Vagina (tissue), 2 donors: ENCODE data around the gene NDFIP2. TPM values are rescaled to one million over a fixed set of nuclear protein-coding genes. Genes with fewer than 3 reads are reported as not detected.

Experiments
- DNase-seq, 2 donors: peaks; one replicate each; pipeline ENCODE4 v3.0.0-alpha.2; 2017; ENCODE audit errors: extremely low spot score in 2 of 2
- H3K27ac ChIP-seq: fragments of 200-600 bp; sonication (generic); one replicate; pipeline ENCODE4 v1.5.1; 2019
- H3K27me3 ChIP-seq: fragments of 200-600 bp; sonication (generic); one replicate; pipeline ENCODE4 v1.5.1; 2019
- H3K36me3 ChIP-seq, 2 donors: fragments of 200-600 bp; sonication (generic); one replicate each; pipeline ENCODE4 v1.5.1; 2017 to 2019
- H3K4me1 ChIP-seq: fragments of 200-600 bp; sonication (generic); one replicate; pipeline ENCODE4 v1.5.1; 2019
- H3K4me3 ChIP-seq, 2 donors: fragments of 200-600 bp; sonication (generic); 1 replicate in 1 of 2; 2 replicates in 1 of 2; pipeline ENCODE4 v1.5.1; 2016 to 2019
- H3K9me3 ChIP-seq: fragments of 200-600 bp; sonication (generic); one replicate; pipeline ENCODE4 v1.5.1; 2019
- POLR2A ChIP-seq, 2 donors: fragments of 450-650 bp; IDR thresholded peaks; one replicate each; pipeline ENCODE4 v1.6.1; 2017; ENCODE audit warnings: antibody characterized with exemption in 2 of 2, mild to moderate bottlenecking in 2 of 2, moderate library complexity in 2 of 2
- POLR2AphosphoS5 ChIP-seq, 2 donors: sonication (generic); formaldehyde crosslinking; IDR thresholded peaks; one replicate each; pipeline ENCODE4 v1.9.0; 2017; ENCODE audit warnings: antibody characterized with exemption in 2 of 2, mild to moderate bottlenecking in 2 of 2, low read depth in 1 of 2; ENCODE audit not compliant: insufficient read depth in 1 of 2
- intact Hi-C: fragments of 100-400 bp; cut with DNase I; formaldehyde crosslinking; loops from one replicate; pipeline ENCODE4 v1.15.1; 2023
- total RNA-seq: library from RNA; depleted of rRNA; stranded (reverse); fragments of >200 nt; gene quantifications from one replicate; pipeline ENCODE4 v1.2.3, GENCODE V29; 2016
- TF ChIP-seq, protein P1 (sequence below), 3 experiments: fragments of 450-650 bp in 2 of 3; fragments of 200-600 bp in 1 of 3; sonication (generic) in 1 of 3; IDR thresholded peaks; one replicate each; pipeline ENCODE4 v1.5.1; 2017 to 2019; ENCODE audit warnings: antibody characterized with exemption in 3 of 3, mild to moderate bottlenecking in 2 of 3, moderate library complexity in 2 of 3

Gene NDFIP2, protein sequence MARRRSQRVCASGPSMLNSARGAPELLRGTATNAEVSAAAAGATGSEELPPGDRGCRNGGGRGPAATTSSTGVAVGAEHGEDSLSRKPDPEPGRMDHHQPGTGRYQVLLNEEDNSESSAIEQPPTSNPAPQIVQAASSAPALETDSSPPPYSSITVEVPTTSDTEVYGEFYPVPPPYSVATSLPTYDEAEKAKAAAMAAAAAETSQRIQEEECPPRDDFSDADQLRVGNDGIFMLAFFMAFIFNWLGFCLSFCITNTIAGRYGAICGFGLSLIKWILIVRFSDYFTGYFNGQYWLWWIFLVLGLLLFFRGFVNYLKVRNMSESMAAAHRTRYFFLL
- 26.8 TPM for total RNA-seq

DNA sequence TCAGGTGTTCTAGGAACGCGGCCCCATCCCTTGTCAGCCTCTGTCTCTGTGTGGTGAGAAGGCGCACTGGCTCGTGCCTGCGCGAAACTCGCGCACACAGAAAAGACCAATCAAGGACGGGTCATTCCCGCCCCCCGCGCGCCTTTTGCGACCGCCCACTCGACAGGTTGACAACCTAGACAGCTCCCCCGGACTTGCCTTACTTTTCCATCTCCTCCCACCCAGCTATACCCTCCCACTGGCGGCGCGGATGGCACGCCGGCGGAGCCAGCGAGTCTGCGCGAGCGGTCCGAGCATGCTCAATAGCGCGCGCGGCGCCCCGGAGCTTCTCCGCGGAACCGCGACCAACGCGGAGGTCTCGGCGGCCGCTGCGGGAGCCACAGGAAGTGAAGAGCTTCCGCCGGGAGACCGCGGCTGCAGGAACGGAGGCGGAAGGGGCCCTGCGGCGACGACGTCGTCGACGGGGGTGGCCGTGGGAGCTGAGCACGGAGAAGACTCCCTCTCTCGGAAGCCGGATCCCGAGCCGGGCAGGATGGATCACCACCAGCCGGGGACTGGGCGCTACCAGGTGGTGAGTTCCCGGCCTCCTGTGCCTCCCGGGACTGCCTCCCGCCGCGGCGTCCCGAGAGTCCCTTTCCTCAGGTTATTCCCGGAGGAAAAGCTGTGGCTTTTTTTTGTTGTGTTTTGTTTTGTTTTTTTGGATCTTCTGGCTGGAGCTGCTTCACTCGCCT is at the start of gene NDFIP2:
Gene NDFIP2 (plus strand): TSS at position 202 of the 731 bp plus-strand sequence. CDS start 49 bp downstream, at position 251.
- peaks cover 37% of the 10 kb centered on the region for H3K4me1 ChIP-seq
- DNase-seq: peak in 1 of 2 donors; percentile 90
- TF ChIP-seq POLR2AphosphoS5 (IDR thresholded peaks at IDR 0.05; ENCODE audit: insufficient read depth in 1 of 2, low read depth in 1 of 2) (peak; percentile 12 to 88), POLR2A (IDR thresholded peaks at IDR 0.05) (peak in 1 of 2 donors; percentile 36)
- TF ChIP-seq, protein P1, sequence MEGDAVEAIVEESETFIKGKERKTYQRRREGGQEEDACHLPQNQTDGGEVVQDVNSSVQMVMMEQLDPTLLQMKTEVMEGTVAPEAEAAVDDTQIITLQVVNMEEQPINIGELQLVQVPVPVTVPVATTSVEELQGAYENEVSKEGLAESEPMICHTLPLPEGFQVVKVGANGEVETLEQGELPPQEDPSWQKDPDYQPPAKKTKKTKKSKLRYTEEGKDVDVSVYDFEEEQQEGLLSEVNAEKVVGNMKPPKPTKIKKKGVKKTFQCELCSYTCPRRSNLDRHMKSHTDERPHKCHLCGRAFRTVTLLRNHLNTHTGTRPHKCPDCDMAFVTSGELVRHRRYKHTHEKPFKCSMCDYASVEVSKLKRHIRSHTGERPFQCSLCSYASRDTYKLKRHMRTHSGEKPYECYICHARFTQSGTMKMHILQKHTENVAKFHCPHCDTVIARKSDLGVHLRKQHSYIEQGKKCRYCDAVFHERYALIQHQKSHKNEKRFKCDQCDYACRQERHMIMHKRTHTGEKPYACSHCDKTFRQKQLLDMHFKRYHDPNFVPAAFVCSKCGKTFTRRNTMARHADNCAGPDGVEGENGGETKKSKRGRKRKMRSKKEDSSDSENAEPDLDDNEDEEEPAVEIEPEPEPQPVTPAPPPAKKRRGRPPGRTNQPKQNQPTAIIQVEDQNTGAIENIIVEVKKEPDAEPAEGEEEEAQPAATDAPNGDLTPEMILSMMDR (IDR thresholded peaks at IDR 0.05): no peak
- no peaks in the 10 kb centered on the region for H3K36me3 ChIP-seq
- H3K27ac ChIP-seq: peak within 1 kb of the TSS; percentile 72
- no peaks in the 10 kb centered on the region for H3K9me3 ChIP-seq
- intact Hi-C loops: no loop called here
- H3K4me3 ChIP-seq: peak within 1 kb of the TSS; percentile 72 to 90
- no peaks in the 10 kb centered on the region for H3K27me3 ChIP-seq

DNA sequence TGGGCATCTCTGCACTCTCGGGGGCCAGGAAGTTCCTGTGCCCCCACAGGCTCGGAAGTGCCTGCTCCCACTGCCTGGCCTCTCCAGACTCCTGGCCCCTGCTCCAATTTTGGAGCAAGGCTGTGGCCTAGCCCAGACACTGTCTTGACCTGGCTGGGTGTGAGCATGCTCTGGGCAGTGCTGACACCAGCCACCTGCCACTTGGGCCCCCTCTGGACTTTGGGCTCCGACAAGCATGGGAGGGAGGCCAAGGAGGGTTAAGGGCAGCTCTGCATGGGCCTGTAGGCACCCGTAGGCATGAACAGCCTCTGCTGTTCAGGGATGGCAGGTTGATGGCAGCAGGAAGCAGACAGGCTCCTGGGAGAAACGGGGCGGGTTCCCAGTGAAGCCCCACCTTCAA is 48.9 kb upstream of the NDFIP2 start:
- no peaks in the 10 kb centered on the region for H3K27me3 ChIP-seq
- intact Hi-C loops: loop anchor here (10.0 kb wide), 1 partner anchor 103 kb away; no protein-coding TSS in a partner anchor
- TF ChIP-seq, protein P1 (IDR thresholded peaks at IDR 0.05): no peak
- no peak for TF ChIP-seq POLR2A (IDR thresholded peaks at IDR 0.05)
- TF ChIP-seq POLR2AphosphoS5 (IDR thresholded peaks at IDR 0.05; ENCODE audit: insufficient read depth in 1 of 2, low read depth in 1 of 2): no peak
- no peak for DNase-seq
- H3K36me3 ChIP-seq: no peaks in the 10 kb centered on the region
- no peaks in the 10 kb centered on the region for H3K9me3 ChIP-seq
- H3K4me3 ChIP-seq: no peak overlapping the region
- H3K4me1 ChIP-seq: no peaks in the 10 kb centered on the region
- no peak overlapping the region for H3K27ac ChIP-seq

DNA sequence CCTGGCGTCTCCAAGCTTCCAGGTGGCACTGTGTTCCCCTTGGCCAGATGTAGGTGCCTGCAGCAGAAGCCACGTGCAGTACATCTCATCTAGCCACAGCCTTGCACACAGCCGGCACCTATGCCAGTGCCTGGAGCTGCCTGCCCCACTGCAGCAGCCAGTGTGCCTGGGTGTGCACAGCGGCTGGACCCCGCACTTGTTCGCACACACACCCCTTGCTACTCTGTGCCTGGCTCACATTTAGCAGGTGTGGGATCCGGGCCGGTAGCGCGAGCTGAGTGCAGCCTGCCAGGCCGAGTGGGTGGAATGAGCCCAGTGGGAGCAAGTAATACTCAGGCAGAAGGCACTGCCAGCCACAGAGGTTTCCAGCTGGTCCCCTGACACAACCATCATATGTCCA is 48.0 kb upstream of the NDFIP2 start:
- Histone ChIP-seq H3K36me3 (no peaks in the 10 kb centered on the region), H3K9me3 (no peaks in the 10 kb centered on the region), H3K4me1 (no peaks in the 10 kb centered on the region), H3K27ac (no peak overlapping the region), H3K27me3 (no peaks in the 10 kb centered on the region), H3K4me3 (no peak overlapping the region)
- TF ChIP-seq POLR2A (IDR thresholded peaks at IDR 0.05): no peak
- DNase-seq: no peak
- intact Hi-C loops: loop anchor here (10.0 kb wide), 1 partner anchor 102 kb away; no protein-coding TSS in a partner anchor

DNA sequence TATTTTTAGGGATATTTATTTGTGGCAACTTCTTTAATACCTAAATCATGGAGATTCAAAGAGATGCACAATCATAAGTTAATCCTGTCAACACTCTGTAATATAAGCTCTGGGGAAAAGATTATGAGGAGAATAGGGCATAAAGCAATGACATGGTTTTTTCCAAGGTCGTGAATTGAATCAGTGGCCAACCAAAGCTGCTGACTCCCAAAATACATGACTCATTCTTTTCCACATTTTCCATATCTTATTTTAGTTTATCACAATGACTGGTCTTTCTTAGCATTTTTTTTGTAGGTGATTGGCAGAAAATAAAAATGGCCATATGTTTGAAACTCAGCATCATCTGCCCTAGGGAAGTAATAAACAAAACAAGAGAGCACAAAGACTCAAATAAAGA is 46.4 kb upstream of the NDFIP2 start:
- intact Hi-C loops: loop anchor here (10.0 kb wide), 1 partner anchor 100 kb away; no protein-coding TSS in a partner anchor
- no peak for TF ChIP-seq POLR2AphosphoS5 (IDR thresholded peaks at IDR 0.05; ENCODE audit: insufficient read depth in 1 of 2, low read depth in 1 of 2)
- TF ChIP-seq, protein P1 (IDR thresholded peaks at IDR 0.05): no peak
- no peak for TF ChIP-seq POLR2A (IDR thresholded peaks at IDR 0.05)

DNA sequence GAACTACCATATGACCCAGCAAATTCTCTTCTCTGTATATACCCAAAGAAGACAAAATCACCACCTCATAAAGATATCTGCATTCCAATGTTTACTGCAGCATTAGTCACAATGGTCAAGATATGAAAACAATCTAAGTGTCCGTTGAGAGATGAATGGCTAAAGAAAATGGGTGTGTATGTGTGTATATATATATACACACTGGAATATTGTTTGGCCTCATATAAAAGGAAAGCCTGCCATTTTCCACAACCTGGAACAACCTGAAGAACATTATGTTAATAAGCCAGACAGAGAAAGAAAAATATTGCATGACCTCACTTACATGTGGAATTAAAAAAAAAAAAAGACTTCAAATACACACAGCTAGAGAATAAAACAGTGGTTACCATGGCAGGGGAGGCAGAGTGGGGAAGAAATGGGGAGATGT is 45.4 kb upstream of the NDFIP2 start:
- intact Hi-C loops: loop anchor here (10.0 kb wide), 1 partner anchor 99 kb away; no protein-coding TSS in a partner anchor

More for the DNA sequence above, 46.4 kb upstream of the NDFIP2 start:
- H3K27me3 ChIP-seq: no peaks in the 10 kb centered on the region
- DNase-seq: no peak
- H3K4me1 ChIP-seq: no peaks in the 10 kb centered on the region
- H3K9me3 ChIP-seq: no peaks in the 10 kb centered on the region
- no peak overlapping the region for H3K27ac ChIP-seq
- no peaks in the 10 kb centered on the region for H3K36me3 ChIP-seq
- no peak overlapping the region for H3K4me3 ChIP-seq

More for the DNA sequence above, 45.4 kb upstream of the NDFIP2 start:
- Histone ChIP-seq H3K4me3 (no peak overlapping the region), H3K4me1 (no peaks in the 10 kb centered on the region), H3K9me3 (no peaks in the 10 kb centered on the region), H3K27me3 (no peaks in the 10 kb centered on the region), H3K36me3 (no peaks in the 10 kb centered on the region), H3K27ac (no peak overlapping the region)
- DNase-seq: no peak
- TF ChIP-seq, protein P1 (IDR thresholded peaks at IDR 0.05): no peak
- TF ChIP-seq POLR2AphosphoS5 (IDR thresholded peaks at IDR 0.05; ENCODE audit: insufficient read depth in 1 of 2, low read depth in 1 of 2) (no peak), POLR2A (IDR thresholded peaks at IDR 0.05) (no peak)
